ENCODE data around the gene HHIPL1.

The HHIPL1 gene

GRCh38 chr14:99675951-99676350 is 31.0 kb downstream of the HHIPL1 start:
- no peak for DNase-seq (ENCODE audit: low spot score)

GRCh38 chr14:99676657-99677056 is 31.7 kb downstream of the HHIPL1 start:
- peak; percentile 15 for DNase-seq (ENCODE audit: low spot score)

- no peak for DNase-seq (ENCODE audit: low spot score)
Measured at GRCh38 chr14:99677231-99678140, 32.6 kb downstream of the HHIPL1 start.

GRCh38 chr14:99678198-99678597 is 33.3 kb downstream of the HHIPL1 start:
- no peak for DNase-seq (ENCODE audit: low spot score)

- DNase-seq (ENCODE audit: low spot score): no peak
Measured at GRCh38 chr14:99679111-99679510, 34.2 kb downstream of the HHIPL1 start.

GRCh38 chr14:99679543-99679942 is 34.6 kb downstream of the HHIPL1 start:
- no peak for DNase-seq (ENCODE audit: low spot score)

DNA sequence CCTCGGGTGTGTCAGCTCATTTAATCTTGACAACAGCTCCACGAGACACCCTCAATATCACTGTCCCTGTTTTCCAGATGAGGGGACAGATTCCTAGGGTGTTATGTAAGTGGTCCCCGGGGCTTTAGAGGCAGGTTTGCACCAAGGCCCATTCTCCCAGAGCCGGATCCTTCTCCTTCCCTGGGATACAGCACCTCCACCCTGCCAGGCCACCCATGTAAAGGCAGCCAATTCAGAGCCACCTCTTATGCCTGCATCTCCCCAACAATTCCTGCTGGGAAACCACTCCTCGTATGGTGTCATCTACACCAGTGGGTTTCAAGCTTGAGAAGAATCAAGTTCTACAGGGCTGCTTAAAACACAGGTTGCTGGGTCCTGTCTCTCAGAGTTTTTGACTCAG is 35.1 kb downstream of the HHIPL1 start:
- DNase-seq (ENCODE audit: low spot score): no peak

DNA sequence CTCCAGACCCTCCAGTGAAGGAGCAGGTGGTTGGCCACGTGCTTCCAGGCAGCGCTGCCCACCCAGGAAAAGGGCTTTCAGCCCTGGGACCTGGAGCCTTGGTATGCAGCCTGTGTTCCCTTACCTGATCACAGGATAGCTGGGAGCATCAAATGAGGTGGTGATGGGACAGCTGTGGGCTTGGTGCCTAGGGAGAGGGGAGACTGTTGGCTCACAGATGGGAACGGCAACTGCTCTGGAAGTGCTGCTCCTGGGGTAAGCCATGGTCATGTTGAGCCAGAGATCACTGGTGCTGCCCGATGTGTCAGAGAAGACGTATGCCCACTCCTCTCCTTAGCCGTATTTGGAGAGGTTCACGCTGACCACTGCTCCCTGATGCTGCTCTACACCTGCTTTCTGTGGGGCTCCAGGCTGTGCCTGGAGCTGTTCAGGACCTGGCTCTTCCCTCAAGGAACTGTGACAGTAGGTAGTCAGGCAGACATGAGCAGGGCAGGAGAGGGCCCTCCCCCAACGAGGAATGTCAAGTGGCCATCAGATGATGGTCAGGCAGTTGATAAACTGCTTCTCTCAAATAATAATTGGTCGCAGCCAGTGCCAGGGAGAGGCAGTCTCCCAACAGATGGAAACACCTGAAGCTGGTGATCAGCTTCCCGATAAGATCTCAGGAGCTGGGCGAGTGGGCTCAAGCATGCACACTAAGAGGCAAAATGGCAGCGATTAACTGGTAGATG is 36.3 kb downstream of the HHIPL1 start:
- no peak for DNase-seq (ENCODE audit: low spot score)

GRCh38 chr14:99681832-99682148 is 36.9 kb downstream of the HHIPL1 start:
- no peak for DNase-seq (ENCODE audit: low spot score)

GRCh38 chr14:99682809-99683618 is 38.1 kb downstream of the HHIPL1 start:
- peak; percentile 75 for DNase-seq (ENCODE audit: low spot score)

DNA sequence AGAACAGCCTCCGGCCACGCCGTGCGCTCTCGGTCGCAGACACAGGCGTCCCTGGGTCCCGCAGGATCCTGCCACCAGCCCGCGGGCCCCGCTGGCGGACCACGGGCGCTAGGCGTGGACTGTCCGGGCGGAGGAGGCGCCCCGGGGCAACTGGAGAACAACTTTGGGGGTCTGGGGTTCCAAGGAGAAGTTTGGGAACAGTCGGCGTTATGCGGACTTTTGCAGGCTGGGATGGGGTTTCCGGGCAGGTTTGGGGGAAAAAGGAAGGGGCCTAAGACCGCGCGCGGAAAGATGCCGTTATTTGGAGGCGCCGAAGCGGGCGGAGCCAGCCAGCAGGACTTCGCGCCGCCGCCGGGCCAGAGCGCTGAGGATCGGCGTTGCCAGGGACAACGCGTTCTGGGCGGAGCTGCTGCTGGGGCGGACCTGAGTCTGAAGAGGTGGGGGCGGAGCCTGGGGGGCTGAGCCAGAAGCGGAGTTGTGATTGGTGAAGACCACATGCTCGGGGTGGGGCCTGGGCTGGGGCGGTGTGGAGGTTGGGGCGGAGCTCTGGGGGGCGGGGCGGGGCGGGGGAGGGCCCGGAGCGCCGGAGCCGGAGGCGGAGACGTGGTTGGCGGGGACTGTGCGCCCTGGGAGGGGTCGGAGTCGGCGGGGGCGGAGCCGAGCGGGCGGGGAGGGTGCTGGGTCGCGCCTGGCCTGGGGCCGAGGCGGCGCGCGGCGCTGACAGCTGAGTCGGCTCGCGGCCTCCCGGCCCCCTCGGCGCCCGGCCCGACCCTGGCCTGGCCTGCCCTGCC is 38.9 kb downstream of the HHIPL1 start, which contains the start of gene CYP46A1:
Gene CYP46A1, plus strand, starts transcription at position 680 of the 791 bp plus-strand sequence. CDS start 120 bp downstream, outside the sequence.
- DNase-seq (ENCODE audit: low spot score): peak; percentile 100

DNA sequence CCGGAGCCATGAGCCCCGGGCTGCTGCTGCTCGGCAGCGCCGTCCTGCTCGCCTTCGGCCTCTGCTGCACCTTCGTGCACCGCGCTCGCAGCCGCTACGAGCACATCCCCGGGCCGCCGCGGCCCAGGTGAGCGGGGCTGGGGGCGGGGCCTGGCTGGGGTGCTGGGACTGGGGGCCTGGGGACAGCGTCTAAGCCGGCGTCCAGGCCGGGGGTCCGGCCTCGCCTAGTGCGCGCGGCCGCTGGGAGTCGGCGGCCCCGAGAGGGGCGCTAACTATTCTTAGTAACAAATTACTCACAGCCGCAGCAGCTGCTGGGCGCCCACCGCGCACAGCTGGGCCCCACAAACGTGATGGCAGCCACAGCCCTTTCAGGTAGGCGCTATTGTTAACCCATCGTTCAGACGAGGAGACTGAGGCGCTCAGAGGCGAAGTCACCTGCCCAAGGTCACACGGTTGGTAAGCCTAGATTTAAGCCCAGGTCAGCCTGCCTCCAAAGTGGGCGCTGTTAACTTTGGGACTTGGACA is 39.5 kb downstream of the HHIPL1 start:
- no peak for DNase-seq (ENCODE audit: low spot score)

DNA sequence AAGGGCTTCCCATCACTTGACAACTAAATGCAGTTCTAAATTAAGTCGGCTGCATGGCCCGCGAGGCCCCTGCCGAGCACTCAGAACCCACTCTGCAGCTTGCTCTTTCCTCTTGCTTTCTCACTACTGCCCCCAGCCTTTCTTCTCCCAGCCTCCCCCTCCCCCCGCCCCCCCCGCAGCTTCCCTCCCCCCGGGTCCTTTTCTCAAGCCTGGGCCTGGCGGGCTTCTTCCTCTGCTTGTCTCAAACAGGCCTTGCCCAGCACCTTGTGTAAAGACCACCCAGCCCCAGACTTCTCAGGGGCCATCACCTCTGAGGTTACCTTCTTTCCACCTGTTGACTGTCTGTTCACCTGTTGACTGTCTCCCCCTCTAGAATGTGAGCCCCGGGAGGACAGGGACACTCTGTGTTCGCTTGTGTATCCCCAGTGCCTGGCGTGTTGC is 40.2 kb downstream of the HHIPL1 start:
- no peak for DNase-seq (ENCODE audit: low spot score)

DNA sequence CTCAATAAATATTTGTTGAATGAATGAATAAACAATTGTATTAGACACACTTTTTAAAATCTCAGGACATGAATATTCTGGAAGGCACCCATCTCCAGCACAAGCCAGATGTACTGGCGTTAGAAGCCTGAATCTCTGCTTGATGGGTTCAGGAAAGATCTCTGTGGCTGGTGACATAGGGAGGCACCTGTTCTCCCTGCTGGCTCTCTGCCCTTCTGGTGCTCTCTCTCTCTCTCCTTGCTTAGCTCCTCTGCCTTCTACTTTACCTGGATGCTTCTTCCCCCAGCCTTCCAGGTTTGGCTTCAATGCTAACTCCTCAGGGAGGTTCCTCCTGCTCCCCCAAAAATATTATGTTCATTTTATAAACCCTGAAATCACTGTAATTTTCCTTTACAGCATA is 40.7 kb downstream of the HHIPL1 start:
- DNase-seq (ENCODE audit: low spot score): no peak

DNA sequence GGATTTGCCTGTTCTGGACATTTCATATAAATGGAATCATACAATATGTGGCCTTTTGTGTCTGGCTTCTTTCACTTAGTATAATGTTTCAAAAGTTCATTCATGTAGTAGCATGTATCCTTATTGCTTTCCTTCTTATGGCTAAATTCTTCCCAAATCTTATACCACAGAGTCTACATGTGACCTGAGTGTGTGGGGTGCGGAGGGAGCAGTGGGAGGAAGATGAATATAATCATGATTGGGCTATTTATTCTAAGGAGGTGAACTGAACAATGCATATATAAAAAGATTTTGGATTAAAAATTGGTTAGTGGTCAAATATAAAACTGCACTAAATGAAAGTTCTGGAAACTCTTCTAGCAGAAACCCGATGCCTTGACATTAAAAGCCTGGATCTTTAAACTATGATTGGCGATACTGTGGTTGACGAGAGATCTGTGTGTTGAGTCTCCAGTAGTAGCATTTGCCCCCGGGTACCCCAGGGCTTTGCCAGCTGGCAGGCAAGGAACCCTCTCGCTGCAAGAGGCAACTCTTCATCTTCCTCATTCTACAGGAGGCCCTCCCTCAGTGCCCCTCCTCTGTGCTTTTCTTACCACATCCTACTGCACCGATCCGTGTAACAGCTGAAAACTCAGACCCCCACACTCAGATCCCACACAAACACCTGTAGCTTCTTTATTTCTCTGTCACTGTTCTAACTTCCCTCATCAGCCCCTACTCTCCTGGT is 41.8 kb downstream of the HHIPL1 start:
- DNase-seq (ENCODE audit: low spot score): no peak

DNA sequence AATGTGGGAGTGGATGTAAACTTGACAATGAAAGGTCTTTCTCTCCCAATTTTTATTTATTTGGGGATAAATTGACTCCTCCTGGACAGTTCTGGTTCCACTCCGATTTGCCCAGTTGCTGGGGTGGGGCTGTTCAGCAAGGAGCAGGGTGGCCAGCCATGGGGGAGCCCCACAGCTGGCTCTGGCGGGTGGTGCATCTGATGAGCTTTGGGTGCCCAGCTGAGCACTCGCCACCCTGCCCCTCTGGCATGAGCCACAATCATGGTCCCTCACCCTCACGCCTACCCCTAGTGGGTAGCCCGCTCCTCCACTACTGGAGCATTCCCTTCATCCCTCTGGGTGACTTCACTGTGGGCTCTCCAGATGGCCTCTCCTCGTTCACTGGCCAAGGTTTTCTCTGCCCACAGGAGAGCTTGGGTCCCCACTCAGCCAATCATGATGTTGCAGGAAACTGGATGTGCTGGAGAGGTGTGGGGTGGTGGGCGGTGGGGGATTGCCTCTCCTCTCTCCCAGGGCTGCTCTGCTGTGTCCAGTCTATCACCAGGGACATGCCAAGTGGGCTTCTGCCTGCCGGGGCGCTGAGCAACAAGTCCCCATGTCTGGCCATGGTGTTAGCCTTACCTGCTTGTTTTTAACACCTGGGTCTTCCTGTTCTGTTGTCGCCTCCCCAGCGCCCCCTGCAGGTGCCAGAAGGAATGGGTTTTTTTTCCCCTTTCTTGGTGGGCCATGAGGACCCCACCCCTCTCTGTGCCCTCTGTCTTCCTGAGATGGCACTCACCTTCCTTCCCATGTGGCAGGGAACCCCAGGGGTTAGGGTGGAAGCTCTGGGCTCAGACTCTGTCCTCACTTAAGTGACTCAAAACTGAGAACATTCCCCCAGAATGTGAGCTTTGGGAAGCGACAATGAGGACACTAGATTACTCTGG is 42.6 kb downstream of the HHIPL1 start:
- DNase-seq (ENCODE audit: low spot score): peak; percentile 18

GRCh38 chr14:99688210-99688581 is 43.3 kb downstream of the HHIPL1 start:
- no peak for DNase-seq (ENCODE audit: low spot score)

DNA sequence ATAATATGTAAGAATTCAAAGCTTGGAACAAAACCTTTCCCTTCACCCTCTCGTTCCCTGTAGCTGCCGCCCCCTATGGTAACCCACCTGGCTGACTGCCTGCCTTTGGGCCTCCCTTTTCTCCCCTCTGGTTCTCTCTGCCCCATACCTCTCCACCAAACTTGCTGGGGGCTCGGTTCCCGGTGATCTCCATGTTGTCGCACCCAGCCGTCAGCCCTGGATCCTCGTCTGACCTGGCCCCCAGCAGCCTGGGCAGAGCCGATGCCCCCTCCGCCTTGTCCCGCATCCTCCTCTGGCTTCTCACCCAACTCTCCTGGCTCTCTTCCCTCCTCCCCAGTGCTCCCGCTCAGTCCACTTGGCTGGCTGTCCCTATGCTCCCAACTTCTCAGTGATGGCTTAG is 43.7 kb downstream of the HHIPL1 start:
- no peak for DNase-seq (ENCODE audit: low spot score)

Measured in CD4-positive, alpha-beta T cell treated with Interleukin-6 at 100 ng/mL for 8 hours (primary cell).